GM21723 (cell line): Measurements from ENCODE around the gene PPP2R2D.
"Not testable (repeated sequence)": the region's sequence is repeated elsewhere in the genome, so short reads cannot be mapped to it uniquely, and the experiment has no call there.

Experiments
- ATAC-seq: cut with Tn5 transposase; IDR thresholded peaks from one replicate; pipeline ENCODE4 v1.9.1; 2021; ENCODE audit warnings: mild to moderate bottlenecking, moderate library complexity; ENCODE audit not compliant: unreplicated experiment

Gene PPP2R2D

GRCh38 chr10:131866673-131867072 is 34.1 kb upstream of the PPP2R2D start:
- ATAC-seq = no peak

- ATAC-seq = no peak
These were observed 32.4 kb upstream of the PPP2R2D start for GRCh38 chr10:131868436-131868835.

GRCh38 chr10:131869344-131869743 is 31.5 kb upstream of the PPP2R2D start:
- no peak for ATAC-seq

- no peak for ATAC-seq
These were observed 30.4 kb upstream of the PPP2R2D start for GRCh38 chr10:131870411-131870810.

- ATAC-seq = no peak
These were observed 29.8 kb upstream of the PPP2R2D start for GRCh38 chr10:131870831-131871672.

- ATAC-seq = no peak
These were observed 29.2 kb upstream of the PPP2R2D start for GRCh38 chr10:131871673-131872005.

- no peak for ATAC-seq
These were observed 28.6 kb upstream of the PPP2R2D start for GRCh38 chr10:131872011-131872826.

GRCh38 chr10:131872827-131873375 is 27.9 kb upstream of the PPP2R2D start:
- ATAC-seq = no peak

- ATAC-seq = no peak
These were observed 25.8 kb upstream of the PPP2R2D start for GRCh38 chr10:131874991-131875451.

GRCh38 chr10:131875501-131875900 is 25.3 kb upstream of the PPP2R2D start:
- no peak for ATAC-seq

- ATAC-seq = no peak
These were observed 24.8 kb upstream of the PPP2R2D start for GRCh38 chr10:131876017-131876416.

GRCh38 chr10:131876508-131876907 is 24.3 kb upstream of the PPP2R2D start:
- no peak for ATAC-seq

- ATAC-seq = no peak
These were observed 20.7 kb upstream of the PPP2R2D start for GRCh38 chr10:131880016-131880590.

GRCh38 chr10:131881104-131881880 is 19.5 kb upstream of the PPP2R2D start:
- ATAC-seq = no peak

GRCh38 chr10:131882151-131882550 is 18.7 kb upstream of the PPP2R2D start:
- no peak for ATAC-seq

- no peak for ATAC-seq
These were observed 18.0 kb upstream of the PPP2R2D start for GRCh38 chr10:131882590-131883451.

- not testable (repeated sequence) for ATAC-seq
These were observed 17.0 kb upstream of the PPP2R2D start for GRCh38 chr10:131883621-131884393.

- peak; percentile 99 for ATAC-seq
These were observed 15.2 kb upstream of the PPP2R2D start for GRCh38 chr10:131885391-131886165.
